BJ (cell line): ENCODE results near the gene UBE2L5. TPM values are rescaled to one million over a fixed set of nuclear protein-coding genes. Genes with fewer than 3 reads are reported as not detected.
A peak's percentile ranks its signal among the peaks of the same experiment; 100 is the strongest.

Experiments
- CTCF ChIA-PET: fragments of 350-600 bp; formaldehyde crosslinking; extraction: SDS; loops from one replicate; lab custom pipeline; 2021; ENCODE audit warnings: antibody characterized with exemption, inconsistent platforms; lab: Yijun Ruan, JAX
- POLR2A ChIA-PET: fragments of 300-600 bp; sonication (Branson Sonifier 250); formaldehyde crosslinking; extraction: SDS; loops from one replicate; lab custom pipeline; 2021; ENCODE audit warnings: antibody characterized with exemption; lab: Charles Lee
- DNase-seq: peaks from one replicate; pipeline ENCODE4 v3.0.0-alpha.2; 2011; ENCODE audit warnings: low read depth
- H3K27me3 ChIP-seq: 2 replicates; pipeline ENCODE4 v1.6.0; 2011; ENCODE audit warnings: low read length; ENCODE audit not compliant: control insufficient read depth, insufficient read depth
- H3K36me3 ChIP-seq: 2 replicates; pipeline ENCODE4 v1.5.1; 2011; ENCODE audit warnings: low read length; ENCODE audit not compliant: control insufficient read depth, insufficient read depth
- H3K4me3 ChIP-seq: 2 replicates; pipeline ENCODE4 v1.5.1; 2011; ENCODE audit warnings: low read depth, mild to moderate bottlenecking, control low read depth, low read length
- CTCF ChIP-seq: IDR thresholded peaks from 2 replicates; pipeline ENCODE4 v1.5.1; 2011; ENCODE audit warnings: low read depth, mild to moderate bottlenecking, control low read depth, inconsistent platforms, low read length, moderate library complexity; ENCODE audit not compliant: insufficient read depth
- polyA plus RNA-seq: library from polyadenylated mRNA; depleted of rRNA; stranded (reverse); fragments of >200 nt; gene quantifications from 2 replicates; pipeline ENCODE4 v1.2.3, GENCODE V29; 2011

The UBE2L5 gene
- polyA plus RNA-seq, 1 experiment, result not detected

DNA sequence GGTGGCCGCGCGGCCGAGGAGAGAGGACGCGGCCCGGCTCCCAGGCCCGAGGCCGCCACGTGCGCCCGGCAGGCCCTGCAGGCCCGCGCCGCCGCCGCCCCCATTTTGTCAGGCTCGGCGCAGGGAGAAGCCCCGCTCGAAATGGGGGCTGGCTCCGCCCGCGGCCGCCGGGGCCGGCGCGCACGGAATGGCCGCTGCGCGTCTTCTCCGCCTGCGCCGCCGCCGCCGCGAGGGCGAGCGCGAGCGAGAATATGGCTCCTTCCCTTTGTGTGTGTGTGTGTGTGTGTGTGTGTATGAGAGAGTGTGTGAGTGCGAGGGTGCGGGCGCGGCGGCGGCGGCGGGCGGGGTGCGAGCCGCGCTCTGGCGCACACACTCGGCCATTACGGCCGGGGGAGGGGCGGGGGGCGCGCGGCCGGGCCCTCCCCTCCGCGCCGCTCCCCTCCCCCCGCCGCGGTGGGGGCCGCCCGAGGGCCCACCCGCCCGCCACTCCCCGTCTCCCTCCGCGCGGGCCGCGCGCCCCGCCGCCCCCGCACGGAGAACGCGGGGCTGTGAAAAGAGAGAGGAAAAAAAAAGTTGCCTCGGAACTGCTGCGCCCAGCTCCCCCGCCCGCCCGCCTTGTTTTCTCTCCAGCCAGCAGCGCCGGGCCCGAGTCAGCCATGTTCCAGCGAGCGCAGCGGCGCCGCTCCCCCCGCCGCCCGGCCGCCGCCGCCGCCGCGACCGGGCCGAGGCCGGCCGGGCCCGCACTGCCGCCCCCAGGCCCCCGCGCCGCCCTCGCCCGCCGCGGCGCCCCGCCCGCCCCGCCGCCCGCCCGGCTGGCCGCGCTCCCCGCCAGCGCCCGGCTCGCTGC is 42.4 kb downstream of the UBE2L5 start:
- ChIA-PET CTCF (interaction anchor here (0.6 to 1.0 kb wide), 3 partner anchors 113 to 330 kb away, joined by 3 read pairs; no protein-coding TSS in a partner anchor), POLR2A (no interaction called here)
- peak overlapping the region; percentile 60 for H3K4me3 ChIP-seq
- DNase-seq, result no peak
- no peaks in the 10 kb centered on the region for H3K36me3 ChIP-seq
- no peaks in the 10 kb centered on the region for H3K27me3 ChIP-seq
- TF ChIP-seq CTCF, result no peak

GRCh38 chr13:30465343-30465592 is 43.0 kb downstream of the UBE2L5 start:
- Histone ChIP-seq H3K4me3 (peak overlapping the region; percentile 60), H3K27me3 (no peaks in the 10 kb centered on the region), H3K36me3 (no peaks in the 10 kb centered on the region)
- ChIA-PET POLR2A (interaction anchor here (0.6 kb wide), 1 partner anchor 133 kb away, joined by 4 read pairs; no protein-coding TSS in a partner anchor), CTCF (interaction anchor here (0.9 to 1.0 kb wide), 2 partner anchors 67 to 112 kb away, joined by 3 to 4 read pairs; no protein-coding TSS in a partner anchor)
- no peak for DNase-seq
- no peak for TF ChIP-seq CTCF

DNA sequence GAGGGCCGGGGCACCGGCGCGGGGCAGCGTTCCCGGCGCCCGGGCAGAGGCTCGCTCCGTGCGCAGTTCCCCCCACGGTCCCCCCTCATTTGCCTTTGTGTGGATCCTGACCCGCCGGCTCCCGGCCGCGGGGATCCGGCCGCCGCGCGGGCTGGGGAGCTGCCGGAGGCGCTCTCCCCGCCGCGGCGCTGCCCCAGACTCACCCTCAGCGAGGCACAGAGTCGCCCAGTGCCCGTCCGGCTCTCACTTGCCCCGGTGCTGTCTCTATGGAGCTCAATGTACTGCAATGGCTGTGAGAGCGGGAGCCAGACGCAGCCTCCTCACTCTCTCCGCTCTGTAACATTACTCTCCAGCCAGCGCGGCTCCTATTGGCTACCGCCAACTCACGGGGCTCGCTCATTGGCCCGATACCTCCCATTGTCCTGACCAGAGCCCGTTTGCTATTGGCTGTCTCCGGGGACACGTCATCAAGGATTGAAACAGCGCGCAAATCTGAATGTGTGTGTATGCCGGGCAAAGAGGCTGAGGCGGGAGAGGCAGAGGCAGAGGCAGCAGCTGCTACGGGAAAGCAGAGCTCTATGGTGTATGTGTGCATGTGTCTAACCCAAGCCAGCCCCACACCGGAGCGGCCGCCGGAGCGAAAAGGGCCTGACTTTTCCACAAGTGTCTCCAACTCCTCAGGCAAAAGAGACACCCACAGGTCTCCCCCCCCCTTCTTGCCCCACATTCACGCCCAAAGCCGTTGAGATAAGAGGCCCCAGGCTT is 43.5 kb downstream of the UBE2L5 start, which contains the start of gene HMGB1:
TSS of gene HMGB1 (minus strand) at position 344 of the 765 bp plus-strand sequence. CDS start 2,256 bp downstream, outside the sequence.
- POLR2A ChIA-PET, result interaction anchor here (0.6 kb wide), 1 partner anchor 133 kb away, joined by 4 read pairs; no protein-coding TSS in a partner anchor
- CTCF ChIA-PET, result interaction anchor here (0.6 to 0.9 kb wide), 2 partner anchors 67 to 201 kb away, joined by 4 read pairs; no protein-coding TSS in a partner anchor

DNA sequence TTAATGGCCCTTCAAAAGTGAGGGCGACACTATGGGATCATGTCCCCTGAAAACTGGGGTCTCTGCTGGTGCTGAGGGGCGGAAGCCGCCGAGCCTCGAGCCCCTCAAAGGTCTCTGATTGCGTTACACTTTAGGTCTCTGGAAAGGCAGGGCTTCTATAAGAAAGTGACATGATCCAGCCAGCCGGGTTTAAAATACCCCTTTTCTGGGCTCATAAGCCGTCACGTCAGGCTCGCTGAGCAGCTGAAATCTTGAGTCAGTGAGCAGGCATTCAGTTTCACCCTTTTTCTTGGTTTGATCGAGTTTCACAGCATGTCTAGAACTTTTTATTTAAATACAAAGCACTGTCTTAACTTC is 44.0 kb downstream of the UBE2L5 start:
- no peak for TF ChIP-seq CTCF
- CTCF ChIA-PET, result interaction anchor here (0.6 kb wide), 1 partner anchor 201 kb away, joined by 4 read pairs; no protein-coding TSS in a partner anchor
- DNase-seq, result no peak
- POLR2A ChIA-PET, result no interaction called here
- Histone ChIP-seq H3K4me3 (peak overlapping the region; percentile 22; the same call in 1 of the 2 replicates), H3K36me3 (no peaks in the 10 kb centered on the region), H3K27me3 (no peaks in the 10 kb centered on the region)

More for the DNA sequence above, 43.5 kb downstream of the UBE2L5 start, which contains the start of gene HMGB1:
- no peaks in the 10 kb centered on the region for H3K27me3 ChIP-seq
- DNase-seq, result peak; percentile 85
- no peak for TF ChIP-seq CTCF
- H3K4me3 ChIP-seq, result peak within 1 kb of the TSS; percentile 60
- H3K36me3 ChIP-seq, result no peaks in the 10 kb centered on the region

DNA sequence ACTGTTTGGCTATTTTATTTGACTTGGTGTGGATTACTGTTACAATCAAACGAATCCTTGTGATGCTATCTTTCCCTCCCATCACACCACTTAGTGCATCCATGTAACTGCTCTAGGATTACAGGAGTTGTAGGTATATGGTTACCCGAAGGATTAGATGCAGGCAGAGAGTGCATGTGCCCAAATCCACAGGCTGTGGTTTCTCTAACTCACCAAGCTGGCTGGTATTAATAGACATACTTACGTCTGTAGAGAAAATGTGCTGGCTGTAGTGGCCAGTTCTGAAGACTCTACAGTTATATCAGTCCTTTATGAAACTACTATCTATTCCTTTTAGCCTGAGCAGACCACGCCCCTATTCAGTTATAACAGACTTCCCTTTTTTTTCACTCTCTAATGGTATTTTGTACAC is 44.6 kb downstream of the UBE2L5 start:
- CTCF ChIA-PET, result no interaction called here
- H3K27me3 ChIP-seq, result no peaks in the 10 kb centered on the region
- POLR2A ChIA-PET, result no interaction called here
- no peak overlapping the region for H3K4me3 ChIP-seq
- TF ChIP-seq CTCF, result no peak
- no peak for DNase-seq
- H3K36me3 ChIP-seq, result no peaks in the 10 kb centered on the region
